ENCODE data around the gene LSAMP.

The LSAMP gene

DNA sequence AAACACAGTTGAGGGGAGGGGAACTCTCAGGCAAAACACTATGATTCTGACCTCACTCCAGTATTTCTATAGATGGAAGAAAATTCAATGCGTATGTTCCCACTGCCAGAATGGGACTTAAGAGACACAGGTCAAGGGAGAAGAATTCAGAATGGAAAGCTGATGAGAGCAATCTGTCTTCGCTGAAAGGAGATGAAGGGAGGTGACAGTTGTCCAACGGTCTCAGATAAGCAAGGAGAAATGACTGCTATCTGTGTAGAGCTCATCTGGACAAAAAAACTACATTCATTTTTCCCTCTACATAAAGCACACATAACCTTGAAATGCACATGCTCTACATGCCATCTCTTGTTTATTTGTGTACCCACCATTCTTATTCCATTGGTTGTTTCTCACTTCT lies 405.1 kb downstream of the LSAMP start:
- no peak for DNase-seq

- no peak for DNase-seq
These were observed 405.7 kb downstream of the LSAMP start for GRCh38 chr3:116039651-116039985.

DNA sequence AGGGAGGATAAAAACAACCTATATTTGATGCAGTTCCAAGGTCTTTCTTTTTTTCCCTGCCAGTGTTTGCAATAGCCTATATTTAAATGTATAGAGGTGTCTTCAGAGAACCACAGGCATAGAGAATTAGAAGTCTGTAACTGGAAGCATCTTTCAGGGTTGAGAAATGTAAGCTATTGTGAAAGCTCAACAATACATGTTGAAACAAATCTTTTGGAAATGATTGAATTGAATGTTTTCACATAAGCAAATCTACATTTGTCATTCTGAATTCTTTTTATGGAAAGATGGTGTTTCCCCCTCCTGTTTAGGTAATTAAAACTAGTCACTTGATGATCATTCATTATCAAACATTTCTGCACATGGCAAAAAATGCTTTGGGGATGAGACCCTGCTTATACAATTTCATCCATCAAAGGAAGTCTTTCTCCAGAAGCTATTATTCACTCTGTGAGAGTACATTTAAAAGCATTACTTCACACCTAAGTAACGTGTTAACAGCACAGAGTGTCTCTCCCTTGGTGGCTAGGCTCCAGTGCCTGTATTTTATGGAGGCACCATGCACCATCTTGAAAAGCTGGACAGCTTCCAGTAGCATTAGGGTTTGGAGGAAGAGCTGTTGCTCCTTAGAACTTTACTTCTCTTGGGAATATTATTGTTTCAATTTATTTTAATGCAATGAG lies 406.2 kb downstream of the LSAMP start:
- no peak for DNase-seq

DNA sequence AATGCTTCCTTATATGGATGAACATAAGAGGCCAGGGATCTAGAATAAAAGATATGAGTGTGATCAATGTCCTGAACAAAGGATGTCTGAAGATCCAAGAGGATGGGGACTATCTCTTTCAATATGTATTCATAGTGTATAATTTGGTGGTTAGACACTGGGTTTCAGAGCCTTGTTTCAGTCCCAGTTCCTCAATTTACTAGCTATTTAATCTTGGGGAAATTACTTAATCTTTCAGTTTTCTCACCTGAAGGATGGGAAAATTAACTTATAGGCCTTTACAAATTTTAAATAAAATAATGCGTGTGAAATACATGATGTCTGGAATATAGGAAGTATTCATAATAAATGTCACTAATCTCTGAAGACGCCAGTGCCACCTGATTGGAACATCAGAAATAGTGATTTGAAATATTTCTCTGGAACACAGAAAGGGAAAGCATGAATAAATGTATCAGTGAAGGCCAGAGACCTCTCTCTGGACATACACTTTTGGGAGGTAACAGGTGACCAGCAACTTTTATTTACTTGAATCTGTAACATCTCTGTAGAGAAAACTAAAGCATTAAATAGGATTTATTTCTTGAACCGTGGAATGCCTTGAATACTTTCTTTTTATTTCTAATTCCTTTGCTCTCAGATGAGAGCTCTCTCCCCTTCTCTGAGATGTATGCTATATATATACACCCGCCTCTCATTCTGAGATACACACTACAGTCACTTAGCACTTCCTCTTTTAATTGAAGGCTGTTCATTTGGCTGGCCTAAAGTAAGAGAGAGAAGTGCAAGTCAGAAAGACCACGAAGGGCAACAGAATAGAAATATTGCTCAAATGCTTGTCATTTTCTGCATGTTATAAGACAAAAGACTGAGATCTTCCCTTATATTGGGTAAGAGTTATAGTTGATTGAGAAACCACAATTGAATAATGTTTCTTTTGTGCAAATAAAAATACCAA lies 407.1 kb downstream of the LSAMP start:
- DNase-seq, result no peak

GRCh38 chr3:116035429-116035828 lies 409.9 kb downstream of the LSAMP start:
- DNase-seq, result no peak

GRCh38 chr3:116034794-116035193 lies 410.5 kb downstream of the LSAMP start:
- no peak for DNase-seq

GRCh38 chr3:116034086-116034485 lies 411.2 kb downstream of the LSAMP start:
- DNase-seq, result no peak

DNA sequence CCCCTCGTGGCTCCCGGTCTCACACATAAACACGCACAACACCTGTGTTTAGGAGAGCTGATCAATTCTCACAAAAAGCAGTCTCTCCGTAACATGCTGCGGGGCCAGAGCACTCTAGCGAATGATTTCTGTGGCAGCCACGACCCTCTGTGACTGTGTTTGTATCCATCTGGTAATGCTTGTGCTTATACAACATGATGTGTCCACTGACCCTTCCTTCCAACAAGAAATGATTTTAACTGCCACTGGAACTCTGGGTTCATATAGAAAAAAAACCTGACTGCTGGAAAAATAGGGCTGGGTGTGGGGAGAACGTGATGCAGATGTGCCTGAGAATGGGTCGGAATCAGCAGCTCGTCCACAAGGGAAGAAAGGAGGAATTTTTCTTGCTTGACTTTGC lies 411.8 kb downstream of the LSAMP start:
- DNase-seq, result no peak

DNA sequence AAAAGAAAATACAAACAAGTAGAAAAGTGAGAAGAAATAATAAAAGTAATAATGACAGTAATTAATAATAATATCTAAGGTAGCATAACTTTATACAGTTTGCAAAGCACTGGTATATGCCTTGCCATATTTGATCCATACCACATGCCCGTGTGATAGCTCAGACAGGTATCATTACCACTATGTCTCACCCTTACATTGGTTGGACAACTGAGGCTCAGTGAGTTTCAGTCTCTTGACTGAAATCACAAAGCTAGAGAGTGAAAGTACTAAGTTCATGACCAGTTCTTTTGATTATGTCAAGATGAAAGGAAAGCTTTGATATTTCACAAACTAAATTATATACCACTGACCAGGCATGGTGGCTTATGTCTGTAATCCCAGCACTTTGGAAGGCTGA lies 413.1 kb downstream of the LSAMP start:
- no peak for DNase-seq

DNA sequence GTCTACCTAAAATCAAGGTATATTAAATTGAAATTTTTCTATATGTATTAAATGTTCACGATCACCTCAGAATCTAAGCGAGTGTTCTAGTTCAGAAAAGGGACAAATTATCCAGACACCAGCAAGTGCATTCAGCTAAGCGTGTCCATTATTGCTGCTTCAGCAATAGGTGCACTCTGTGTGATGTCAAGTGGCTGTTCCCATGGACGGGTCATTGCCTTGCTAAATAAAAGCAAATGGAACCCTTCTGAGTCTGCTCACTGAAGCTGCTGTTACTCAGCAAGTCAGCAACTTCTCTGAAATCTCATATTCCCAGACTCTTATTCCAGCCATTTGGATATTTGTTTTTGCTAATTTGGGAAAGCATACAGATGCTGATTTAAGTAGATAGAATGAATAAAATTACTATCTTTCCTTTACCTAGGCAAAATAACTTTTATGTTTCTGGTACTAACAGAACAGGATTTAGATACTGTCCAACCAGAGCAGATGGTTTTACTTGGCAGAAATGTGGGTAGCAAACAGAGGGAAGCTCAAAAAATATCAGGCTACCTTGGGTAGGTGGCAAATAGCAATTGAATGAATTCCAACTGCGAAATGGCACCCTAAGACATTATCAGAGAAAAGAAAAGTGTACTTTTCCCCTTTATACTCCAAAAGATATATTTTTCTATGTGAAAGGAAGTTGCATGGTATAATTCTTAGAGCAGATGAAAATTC lies 415.0 kb downstream of the LSAMP start:
- DNase-seq, result no peak

DNA sequence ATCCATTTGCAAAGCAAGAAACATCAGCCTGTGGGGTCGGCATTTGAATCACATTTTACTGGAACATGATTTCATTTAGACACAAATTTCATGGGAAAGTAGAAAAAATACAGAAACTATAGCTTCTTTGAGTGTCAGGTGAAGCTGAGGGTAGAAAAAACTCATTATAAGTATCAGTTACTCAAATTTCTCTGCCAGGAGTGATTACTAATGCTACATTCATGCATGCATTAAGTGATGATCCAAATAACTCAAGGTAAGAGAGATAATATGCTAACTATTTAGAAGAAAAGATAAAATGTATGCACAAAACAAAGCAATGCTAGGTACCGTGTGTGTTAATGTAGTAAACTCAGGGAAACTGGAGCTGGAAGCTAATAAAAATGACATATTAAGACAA lies 416.0 kb downstream of the LSAMP start:
- no peak for DNase-seq

DNA sequence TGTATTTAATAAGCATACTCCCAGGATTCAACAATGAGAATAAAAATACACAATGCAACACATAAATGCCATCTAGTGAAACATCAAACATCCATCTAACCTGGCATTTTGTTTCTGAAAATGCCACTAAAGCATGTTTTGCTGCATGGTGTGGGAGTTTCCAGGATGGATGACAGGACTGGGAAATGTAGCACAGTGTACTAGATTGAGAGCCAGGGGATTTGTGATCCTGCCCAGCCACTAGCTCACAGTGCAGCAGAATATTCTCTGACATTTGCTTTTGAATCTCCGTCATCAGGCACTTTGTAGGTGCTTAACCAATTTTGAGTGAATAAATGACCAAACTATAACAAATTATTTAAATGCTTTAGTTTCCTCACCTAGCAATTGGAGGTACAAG lies 417.1 kb downstream of the LSAMP start:
- DNase-seq, result no peak

- no peak for DNase-seq
These were observed 424.3 kb downstream of the LSAMP start for GRCh38 chr3:116020989-116021388.

GRCh38 chr3:116020495-116020894 lies 424.8 kb downstream of the LSAMP start:
- DNase-seq, result no peak

DNA sequence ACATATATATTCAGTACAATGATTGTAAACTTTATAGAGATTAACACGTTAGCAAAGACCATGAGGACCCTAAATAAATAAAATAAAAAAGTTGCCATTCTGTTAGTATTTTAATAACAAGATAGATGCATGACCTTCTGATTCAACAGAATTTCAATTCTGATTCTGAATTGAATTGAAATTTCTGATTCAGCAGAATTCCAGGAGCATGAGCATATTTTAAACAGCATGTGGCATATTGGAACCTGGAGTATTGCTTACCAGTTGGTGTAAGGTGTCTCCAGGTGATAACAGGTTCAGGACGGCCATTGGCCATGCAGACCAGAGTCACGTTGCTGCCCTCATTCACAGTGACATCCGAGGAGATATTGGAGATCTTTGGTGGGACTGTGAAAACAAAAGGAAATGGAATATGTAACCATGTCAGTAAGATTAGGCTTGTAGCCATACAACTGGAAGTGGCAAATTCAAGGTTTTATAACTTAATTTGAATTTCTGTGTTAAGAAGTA lies 426.0 kb downstream of the LSAMP start:
- DNase-seq, result no peak

DNA sequence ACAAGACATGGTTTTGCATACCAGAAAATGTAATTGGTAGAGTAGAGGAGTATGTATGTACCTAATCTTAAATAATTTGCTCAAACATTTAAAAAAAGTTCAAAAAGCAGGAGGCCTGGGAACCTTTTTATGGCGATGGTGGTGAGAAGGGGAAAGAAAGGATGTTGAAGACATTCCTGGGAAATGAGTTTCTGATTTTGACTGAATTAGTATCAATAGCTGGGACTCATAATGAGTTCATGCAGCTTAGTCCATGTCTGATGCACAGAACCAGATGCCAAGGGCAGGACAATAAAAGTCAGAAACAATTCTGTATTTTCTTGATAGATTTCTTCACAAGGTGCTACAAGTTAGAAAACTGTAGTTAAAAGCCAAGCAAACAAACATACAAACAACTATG lies 426.6 kb downstream of the LSAMP start:
- no peak for DNase-seq

DNA sequence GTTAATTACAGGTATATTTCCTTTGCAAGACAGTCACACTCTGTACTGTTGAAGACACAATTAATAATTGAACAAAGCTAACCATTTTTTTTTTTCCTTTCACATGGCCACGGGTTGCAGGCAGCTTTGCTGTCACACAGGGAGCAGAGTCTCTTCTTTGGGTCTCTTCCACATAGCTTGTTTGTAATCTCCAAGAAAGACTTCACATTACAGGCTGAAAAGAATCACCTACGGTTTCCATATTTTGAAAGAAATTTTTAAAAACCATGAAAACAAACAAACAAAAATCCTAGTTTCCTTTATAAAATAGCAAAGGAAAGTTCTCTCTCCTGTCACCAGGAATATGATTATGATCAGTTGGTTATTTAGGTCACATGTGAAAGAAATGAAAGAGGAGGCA lies 429.4 kb downstream of the LSAMP start:
- no peak for DNase-seq

DNA sequence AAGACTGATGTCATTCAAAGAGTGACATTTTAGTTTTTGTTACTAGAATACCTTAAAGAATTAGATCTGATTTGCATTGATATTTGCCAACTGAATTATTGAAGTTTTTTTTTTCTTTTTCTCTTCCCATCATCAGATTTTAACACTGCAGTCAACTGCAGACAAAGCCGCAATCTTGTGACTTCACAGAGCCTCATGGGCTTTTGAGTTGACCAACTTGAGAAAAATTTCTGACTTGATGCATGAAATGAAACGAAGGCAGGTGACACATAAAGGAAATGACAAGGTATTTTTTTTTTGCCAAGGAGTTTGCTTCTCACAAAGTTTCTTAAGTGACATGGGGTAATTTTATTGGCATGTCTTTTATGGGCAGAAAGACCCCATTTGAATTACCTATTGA lies 438.3 kb downstream of the LSAMP start:
- DNase-seq, result no peak

DNA sequence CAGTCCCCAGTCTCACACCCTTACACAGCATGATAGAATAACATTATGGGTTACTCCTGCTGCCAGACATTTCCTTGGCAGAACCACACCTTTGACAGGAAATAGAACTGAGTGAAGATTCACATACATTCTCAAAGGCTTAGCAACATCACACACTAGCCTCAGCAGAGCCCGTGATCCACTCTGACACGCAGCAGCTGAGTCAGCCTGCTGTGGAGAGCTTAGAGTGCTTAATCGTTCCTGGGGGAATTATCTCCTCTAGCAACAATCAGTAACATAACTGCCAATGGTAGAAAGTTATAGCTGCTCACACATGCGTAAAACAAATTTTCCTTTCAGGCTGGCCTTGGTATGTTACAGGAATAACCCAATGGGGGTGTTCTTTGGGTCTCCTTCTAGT lies 439.9 kb downstream of the LSAMP start:
- peak; percentile 72 for DNase-seq

GRCh38 chr3:116002235-116002634 lies 443.1 kb downstream of the LSAMP start:
- DNase-seq, result no peak

- no peak for DNase-seq
These were observed 444.1 kb downstream of the LSAMP start for GRCh38 chr3:116001151-116001621.

GRCh38 chr3:116000311-116000710 lies 445.0 kb downstream of the LSAMP start:
- DNase-seq, result peak; percentile 54

- no peak for DNase-seq
These were observed 445.7 kb downstream of the LSAMP start for GRCh38 chr3:115999613-116000012.

Measured in T1000 (cell line).